Astrocyte (in vitro differentiated cells and primary cell): Measurements from ENCODE around the gene CNTNAP2. TPM values are rescaled to one million over a fixed set of nuclear protein-coding genes. Genes with fewer than 3 reads are reported as not detected.

ENCODE experiments used
- DNase-seq: peaks from one replicate; pipeline ENCODE4 v3.0.0-alpha.2; 2010; ENCODE audit warnings: low read depth
- FAIRE-seq: peaks from 2 replicates; lab custom pipeline; 2011; peaks lifted over from hg19 to GRCh38; lab: Jason Lieb, UNC
- H2AFZ ChIP-seq: 2 replicates; pipeline ENCODE4 v1.6.0; 2012; ENCODE audit warnings: low read depth, low read length, inconsistent platforms
- H3K27ac ChIP-seq: 2 replicates; pipeline ENCODE4 v1.5.1; 2011; ENCODE audit warnings: low read depth, low read length, inconsistent platforms
- H3K27me3 ChIP-seq: 2 replicates; pipeline ENCODE4 v1.6.0; 2011; ENCODE audit warnings: low read length, inconsistent platforms; ENCODE audit not compliant: insufficient read depth
- H3K36me3 ChIP-seq: 2 replicates; pipeline ENCODE4 v1.5.1; 2011; ENCODE audit warnings: low read length, inconsistent platforms; ENCODE audit not compliant: insufficient read depth
- H3K4me1 ChIP-seq: 2 replicates; pipeline ENCODE4 v1.5.1; 2011; ENCODE audit warnings: low read length, inconsistent platforms; ENCODE audit not compliant: insufficient read depth
- H3K4me2 ChIP-seq: 2 replicates; pipeline ENCODE4 v1.6.0; 2012; ENCODE audit warnings: low read length, inconsistent platforms
- H3K4me3 ChIP-seq: 2 replicates; pipeline ENCODE4 v1.5.1; 2011; ENCODE audit warnings: low read depth, mild to moderate bottlenecking, low read length, inconsistent platforms; ENCODE audit not compliant: insufficient read depth
- H3K79me2 ChIP-seq: 2 replicates; pipeline ENCODE4 v1.6.0; 2012; ENCODE audit warnings: mild to moderate bottlenecking, low read length, inconsistent platforms; ENCODE audit not compliant: insufficient read depth
- H3K9ac ChIP-seq: 2 replicates; pipeline ENCODE4 v1.6.0; 2012; ENCODE audit warnings: mild to moderate bottlenecking, low read length, inconsistent platforms
- H3K9me3 ChIP-seq: 2 replicates; pipeline ENCODE4 v1.5.1; 2012; ENCODE audit warnings: low read depth, mild to moderate bottlenecking, low read length, inconsistent platforms; ENCODE audit not compliant: insufficient read depth
- H4K20me1 ChIP-seq: 2 replicates; pipeline ENCODE4 v1.6.0; 2012; ENCODE audit warnings: low read length, inconsistent platforms; ENCODE audit not compliant: insufficient read depth
- H3K27ac Mint-ChIP-seq: one replicate; pipeline ENCODE4 v1.8.0; 2021; ENCODE audit warnings: mild to moderate bottlenecking, mixed read lengths; ENCODE audit not compliant: unreplicated experiment
- H3K27me3 Mint-ChIP-seq: one replicate; pipeline ENCODE4 v1.8.0; 2021; ENCODE audit warnings: low read depth, mixed read lengths; ENCODE audit not compliant: unreplicated experiment
- H3K36me3 Mint-ChIP-seq: one replicate; pipeline ENCODE4 v1.8.0; 2021; ENCODE audit warnings: low read depth, mixed read lengths; ENCODE audit not compliant: unreplicated experiment
- H3K4me1 Mint-ChIP-seq: one replicate; pipeline ENCODE4 v1.8.0; 2021; ENCODE audit warnings: low read depth, mixed read lengths; ENCODE audit not compliant: unreplicated experiment
- H3K4me3 Mint-ChIP-seq: one replicate; pipeline ENCODE4 v1.8.0; 2021; ENCODE audit warnings: mild to moderate bottlenecking, moderate library complexity, mixed read lengths; ENCODE audit not compliant: unreplicated experiment
- H3K9me3 Mint-ChIP-seq: one replicate; pipeline ENCODE4 v1.8.0; 2021; ENCODE audit warnings: mild to moderate bottlenecking, mixed read lengths; ENCODE audit not compliant: unreplicated experiment
- CTCF ChIP-seq: IDR thresholded peaks from 2 replicates; pipeline ENCODE4 v1.5.1; 2011; ENCODE audit warnings: low read depth, mild to moderate bottlenecking, inconsistent platforms, low read length, moderate library complexity; ENCODE audit not compliant: insufficient read depth
- EZH2 ChIP-seq: IDR thresholded peaks from 2 replicates; pipeline ENCODE4 v1.6.1; 2012; ENCODE audit warnings: mild to moderate bottlenecking, low read length, inconsistent platforms; ENCODE audit not compliant: insufficient read depth
- total RNA-seq: library from RNA; stranded (reverse); gene quantifications from 2 replicates; pipeline ENCODE4 v1.2.1, GENCODE V29; 2021

CNTNAP2 gene
- total RNA-seq, 1 donor from 2014 or later: 20.0 TPM

- Mint-ChIP-seq H3K4me1 (no peaks in the 10 kb centered on the region), H3K36me3 (no peaks in the 10 kb centered on the region), H3K4me3 (no peak overlapping the region), H3K27ac (no peak overlapping the region), H3K27me3 (no peaks in the 10 kb centered on the region), H3K9me3 (no peaks in the 10 kb centered on the region)
- FAIRE-seq (no peak), DNase-seq (no peak)
- Histone ChIP-seq H3K4me3 (no peak overlapping the region), H3K79me2 (no peaks in the 10 kb centered on the region), H3K4me2 (no peak overlapping the region), H3K9me3 (no peaks in the 10 kb centered on the region), H4K20me1 (no peaks in the 10 kb centered on the region), H3K36me3 (no peaks in the 10 kb centered on the region), H3K4me1 (no peaks in the 10 kb centered on the region), H3K27ac (no peak overlapping the region), H2AFZ (no peak overlapping the region), H3K27me3 (no peaks in the 10 kb centered on the region), H3K9ac (no peak overlapping the region)
- TF ChIP-seq EZH2 (no peak), CTCF (no peak)
These were observed 1053.9 kb downstream of the CNTNAP2 start for GRCh38 chr7:147170341-147171012.

- no peaks in the 10 kb centered on the region for H3K36me3 ChIP-seq
- no peaks in the 10 kb centered on the region for H3K4me1 ChIP-seq
- no peak overlapping the region for H3K4me3 ChIP-seq
- H4K20me1 ChIP-seq: no peaks in the 10 kb centered on the region
- Mint-ChIP-seq H3K9me3 (no peaks in the 10 kb centered on the region), H3K36me3 (no peaks in the 10 kb centered on the region), H3K27ac (no peak overlapping the region), H3K4me3 (no peak overlapping the region), H3K4me1 (no peaks in the 10 kb centered on the region), H3K27me3 (no peaks in the 10 kb centered on the region)
- no peak for TF ChIP-seq EZH2
- no peak for TF ChIP-seq CTCF
- no peak overlapping the region for H2AFZ ChIP-seq
- no peaks in the 10 kb centered on the region for H3K9me3 ChIP-seq
- no peaks in the 10 kb centered on the region for H3K27me3 ChIP-seq
- H3K79me2 ChIP-seq: no peaks in the 10 kb centered on the region
- FAIRE-seq: no peak
- no peak for DNase-seq
- no peak overlapping the region for H3K4me2 ChIP-seq
- H3K27ac ChIP-seq: no peak overlapping the region
- no peak overlapping the region for H3K9ac ChIP-seq
These were observed 1054.4 kb downstream of the CNTNAP2 start for GRCh38 chr7:147171013-147171391.

- H3K36me3 ChIP-seq: no peaks in the 10 kb centered on the region
- H3K79me2 ChIP-seq: no peaks in the 10 kb centered on the region
- H3K27ac Mint-ChIP-seq: no peak overlapping the region
- no peaks in the 10 kb centered on the region for H3K9me3 Mint-ChIP-seq
- FAIRE-seq: no peak
- no peaks in the 10 kb centered on the region for H3K4me1 Mint-ChIP-seq
- no peaks in the 10 kb centered on the region for H3K27me3 Mint-ChIP-seq
- no peaks in the 10 kb centered on the region for H4K20me1 ChIP-seq
- no peaks in the 10 kb centered on the region for H3K27me3 ChIP-seq
- no peak for TF ChIP-seq EZH2
- no peak for TF ChIP-seq CTCF
- no peak overlapping the region for H3K27ac ChIP-seq
- no peaks in the 10 kb centered on the region for H3K36me3 Mint-ChIP-seq
- no peaks in the 10 kb centered on the region for H3K9me3 ChIP-seq
- no peak overlapping the region for H2AFZ ChIP-seq
- no peak overlapping the region for H3K4me2 ChIP-seq
- no peak overlapping the region for H3K9ac ChIP-seq
- no peaks in the 10 kb centered on the region for H3K4me1 ChIP-seq
- no peak for DNase-seq
- no peak overlapping the region for H3K4me3 ChIP-seq
- no peak overlapping the region for H3K4me3 Mint-ChIP-seq
These were observed 1057.3 kb downstream of the CNTNAP2 start for GRCh38 chr7:147173883-147174282.
